ENCODE results near the gene PCNX1.
A peak's percentile ranks its signal among the peaks of the same experiment; 100 is the strongest.

The PCNX1 gene

GRCh38 chr14:70889555-70889954 lies 17.7 kb upstream of the PCNX1 start:
- no peak for DNase-seq

- DNase-seq: no peak
Observed at GRCh38 chr14:70890826-70891659, 16.2 kb upstream of the PCNX1 start.

GRCh38 chr14:70891737-70892136 lies 15.5 kb upstream of the PCNX1 start:
- no peak for DNase-seq

- DNase-seq: no peak
Observed at GRCh38 chr14:70893062-70893845, 14.0 kb upstream of the PCNX1 start.

GRCh38 chr14:70893858-70894291 lies 13.4 kb upstream of the PCNX1 start:
- DNase-seq: no peak

- DNase-seq: no peak
Observed at GRCh38 chr14:70894868-70895267, 12.4 kb upstream of the PCNX1 start.

GRCh38 chr14:70896317-70896716 lies 10.9 kb upstream of the PCNX1 start:
- no peak for DNase-seq

GRCh38 chr14:70896981-70897380 lies 10.3 kb upstream of the PCNX1 start:
- DNase-seq: no peak

GRCh38 chr14:70897464-70897863 lies 9.8 kb upstream of the PCNX1 start:
- DNase-seq: no peak

- no peak for DNase-seq
Observed at GRCh38 chr14:70898111-70898745, 9.0 kb upstream of the PCNX1 start.

GRCh38 chr14:70901269-70901668 lies 6.0 kb upstream of the PCNX1 start:
- DNase-seq: no peak

GRCh38 chr14:70902184-70902583 lies 5.1 kb upstream of the PCNX1 start:
- DNase-seq: no peak

GRCh38 chr14:70904373-70904772 lies 2.9 kb upstream of the PCNX1 start:
- no peak for DNase-seq

GRCh38 chr14:70905301-70905700 lies 2.0 kb upstream of the PCNX1 start:
- peak; percentile 77 for DNase-seq

GRCh38 chr14:70906793-70907175 lies 475 bp upstream of the PCNX1 start:
- DNase-seq: no peak

- DNase-seq: peak; percentile 55
Observed at GRCh38 chr14:70907996-70908934, 1.0 kb downstream of the PCNX1 start.

GRCh38 chr14:70908935-70909641 lies 1.8 kb downstream of the PCNX1 start:
- no peak for DNase-seq

- no peak for DNase-seq
Observed at GRCh38 chr14:70909733-70910614, 2.7 kb downstream of the PCNX1 start.

GRCh38 chr14:70915415-70915814 lies 8.2 kb downstream of the PCNX1 start:
- DNase-seq: no peak

- no peak for DNase-seq
Observed at GRCh38 chr14:70916300-70916699, 9.0 kb downstream of the PCNX1 start.

GRCh38 chr14:70916799-70917198 lies 9.5 kb downstream of the PCNX1 start:
- DNase-seq: no peak

Data from left hindlimb (tissue), 1 donor.